HG03442 (cell line): ENCODE data around the gene TMEM52B.
"Not testable (repeated sequence)": the region's sequence is repeated elsewhere in the genome, so short reads cannot be mapped to it uniquely, and the experiment has no call there.

Experiments
- ATAC-seq: cut with Tn5 transposase; IDR thresholded peaks from one replicate; pipeline ENCODE4 v1.9.1; 2021; ENCODE audit warnings: mild to moderate bottlenecking, moderate library complexity; ENCODE audit not compliant: unreplicated experiment

TMEM52B gene

DNA sequence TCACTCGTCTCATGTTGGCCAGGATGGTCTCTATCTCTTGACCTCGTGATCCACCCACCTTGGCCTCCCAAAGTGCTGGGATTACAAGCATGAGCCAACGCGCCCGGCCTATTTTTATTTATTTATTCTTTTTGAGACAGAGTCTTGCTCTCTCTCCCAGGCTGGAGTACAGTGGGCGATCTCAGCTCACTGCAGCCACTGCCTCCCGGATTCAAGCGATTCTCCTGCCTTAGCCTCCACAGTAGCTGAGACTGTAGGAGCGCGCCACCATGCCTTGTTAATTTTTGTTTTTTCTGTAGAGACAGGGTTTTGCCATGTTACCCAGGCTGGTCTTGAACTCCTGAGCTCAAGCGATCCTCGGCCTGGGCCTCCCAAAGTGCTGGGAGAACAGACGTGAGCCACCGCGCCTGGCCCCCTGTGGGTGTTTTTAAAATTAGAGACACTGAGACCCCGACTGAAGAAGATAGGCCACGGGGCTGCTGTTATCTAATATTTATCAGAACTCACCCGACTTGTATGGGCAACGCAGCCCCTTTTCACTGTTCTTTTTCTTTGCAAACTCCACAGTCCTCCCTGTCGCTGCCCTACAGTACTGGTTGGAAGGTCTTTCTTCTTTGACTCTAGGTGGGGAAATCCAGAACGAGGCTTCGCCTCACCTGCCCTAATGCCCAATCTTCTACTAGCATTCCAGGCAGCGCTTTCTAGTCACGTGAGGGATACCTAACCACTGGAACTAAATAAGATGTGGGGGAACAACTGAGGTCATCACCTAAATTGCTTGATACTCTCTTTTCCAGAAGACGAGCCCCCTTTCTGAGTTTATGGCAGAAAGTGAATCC, 32.5 kb downstream of the TMEM52B start:
- no peak for ATAC-seq

DNA sequence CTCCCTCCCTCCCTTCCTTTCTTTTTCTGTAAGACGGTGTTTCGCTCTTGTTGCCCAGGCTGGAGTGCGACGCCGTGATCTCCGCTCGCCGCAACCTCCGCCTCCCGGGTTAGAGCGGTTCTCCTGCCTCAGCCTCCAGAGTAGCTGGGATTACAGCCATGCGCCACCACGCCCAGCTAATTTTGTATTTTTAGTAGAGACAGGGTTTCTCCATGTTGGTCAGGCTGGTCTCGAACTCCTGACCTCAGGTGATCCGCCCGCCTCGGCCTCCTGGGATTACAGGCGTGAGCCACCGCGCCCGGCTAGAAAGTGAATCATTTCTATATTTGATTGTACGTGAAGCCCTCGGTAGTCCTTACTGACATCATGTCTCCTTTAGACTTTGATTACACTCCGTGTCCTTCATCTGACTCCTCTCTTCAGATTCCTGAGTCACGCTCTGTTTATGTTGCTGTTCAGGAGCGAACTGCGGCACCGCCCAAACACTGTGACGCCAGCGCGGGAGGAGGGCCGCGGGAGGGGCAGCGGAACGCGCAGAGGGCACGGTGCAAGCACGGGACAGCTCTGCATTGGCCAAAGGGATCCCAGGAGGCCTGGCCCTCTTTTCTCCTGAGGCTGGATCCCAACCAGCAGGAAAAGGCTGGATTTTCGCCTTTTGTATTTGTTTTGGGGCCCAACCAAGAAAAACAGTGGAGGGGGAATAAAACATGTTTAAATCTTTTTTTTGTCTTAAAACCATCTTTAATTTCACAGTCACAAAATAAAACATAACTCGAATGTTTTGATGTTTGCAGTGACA, 33.3 kb downstream of the TMEM52B start:
- ATAC-seq, result peak; percentile 62

DNA sequence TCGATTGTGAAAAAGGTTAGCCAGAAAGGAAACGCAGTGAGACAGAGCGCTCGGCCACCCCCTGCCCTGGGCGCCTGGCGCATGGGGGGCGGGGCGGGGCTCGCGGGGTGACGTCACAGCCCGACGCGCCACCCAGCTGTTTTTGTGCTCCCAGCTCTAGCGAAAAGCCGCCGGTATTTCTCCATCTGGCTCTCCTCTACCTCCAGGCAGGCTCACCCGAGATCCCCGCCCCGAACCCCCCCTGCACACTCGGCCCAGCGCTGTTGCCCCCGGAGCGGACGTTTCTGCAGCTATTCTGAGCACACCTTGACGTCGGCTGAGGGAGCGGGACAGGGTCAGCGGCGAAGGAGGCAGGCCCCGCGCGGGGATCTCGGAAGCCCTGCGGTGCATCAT, 33.9 kb downstream of the TMEM52B start, which contains the start of gene GABARAPL1:
Gene GABARAPL1, plus strand, starts transcription at position 139 of the 393 bp plus-strand sequence. Its CDS starts 253 bp downstream, at position 392.
- peak; percentile 49 for ATAC-seq

DNA sequence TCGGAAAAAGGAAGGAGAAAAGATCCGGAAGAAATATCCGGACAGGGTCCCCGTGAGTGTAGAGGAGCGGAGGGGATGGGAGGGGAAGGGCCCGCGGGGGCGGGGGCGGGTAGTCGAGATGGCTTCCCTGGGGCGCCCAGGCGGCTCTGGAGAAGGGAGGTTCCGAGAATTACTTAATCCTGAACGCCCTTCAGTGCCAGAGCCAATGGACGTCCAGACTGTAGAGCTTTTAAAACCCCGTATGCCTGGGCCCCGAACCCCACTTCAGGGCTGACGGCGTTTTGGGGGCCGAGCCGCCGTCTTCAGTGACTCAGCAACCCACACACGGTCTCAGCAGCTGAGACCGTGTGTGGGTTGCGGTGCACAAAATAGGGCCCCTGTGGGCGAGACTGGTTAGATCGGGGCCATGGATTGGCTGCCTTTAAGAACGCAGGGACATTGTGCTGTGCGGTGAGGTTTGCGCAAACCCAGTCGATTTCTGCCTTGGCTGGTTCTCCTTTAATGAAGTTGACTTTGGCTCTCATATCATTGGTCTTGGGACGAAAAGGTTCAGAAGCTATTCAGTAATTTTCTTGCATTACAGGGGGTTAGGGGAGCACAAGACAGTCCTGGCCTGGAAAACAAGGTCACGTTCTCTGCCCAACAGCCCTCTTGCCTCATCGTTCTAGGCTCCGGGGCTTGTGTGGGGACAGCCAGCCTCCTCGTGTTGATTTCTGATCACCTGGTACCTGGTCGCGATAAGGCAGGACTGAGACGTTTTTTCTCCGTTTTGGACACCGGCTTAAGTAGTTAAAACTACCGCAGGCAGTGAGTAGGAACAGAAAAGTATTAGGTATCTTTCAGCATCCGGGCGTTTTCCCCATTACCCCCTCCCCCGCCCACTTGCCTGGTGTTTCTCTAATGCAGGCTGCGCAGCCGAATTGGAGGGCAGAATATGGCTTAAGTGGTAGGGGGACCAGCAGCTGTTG, 34.6 kb downstream of the TMEM52B start:
- ATAC-seq, result peak; percentile 59

DNA sequence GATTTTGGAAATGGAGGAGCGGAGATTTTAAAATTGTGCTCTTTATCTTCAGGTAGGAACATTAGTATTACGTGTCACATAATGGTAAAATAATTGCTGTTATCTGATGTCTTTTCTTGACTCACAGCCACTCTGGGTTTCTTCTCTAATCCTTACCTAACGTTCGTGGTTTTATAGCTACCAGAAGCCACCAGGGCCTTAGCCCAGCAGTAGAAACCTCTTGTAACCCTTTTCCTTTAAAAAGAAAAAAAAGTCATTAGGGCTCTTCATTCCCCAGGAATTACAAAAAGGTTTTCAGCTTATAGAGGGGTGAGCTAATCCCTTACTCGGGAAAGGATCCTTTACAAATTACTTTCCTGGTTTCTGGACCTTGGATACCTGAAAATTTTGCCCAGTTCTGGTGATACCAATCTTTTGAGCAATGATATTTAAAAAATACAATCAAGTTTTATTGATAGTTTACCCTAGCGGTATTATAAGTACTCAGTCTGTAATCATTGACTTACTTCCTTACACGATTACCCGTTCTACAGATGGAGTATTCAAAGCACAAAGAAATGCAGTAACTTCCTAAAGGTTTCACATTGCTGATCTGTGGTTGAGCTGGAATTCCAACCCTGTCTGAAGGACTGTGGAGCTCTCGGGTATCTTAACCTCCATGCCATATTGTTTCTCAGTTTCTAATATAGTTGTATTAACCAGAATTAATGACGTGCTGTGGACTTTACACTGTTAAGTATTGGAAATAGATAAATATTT, 35.5 kb downstream of the TMEM52B start:
- no peak for ATAC-seq

DNA sequence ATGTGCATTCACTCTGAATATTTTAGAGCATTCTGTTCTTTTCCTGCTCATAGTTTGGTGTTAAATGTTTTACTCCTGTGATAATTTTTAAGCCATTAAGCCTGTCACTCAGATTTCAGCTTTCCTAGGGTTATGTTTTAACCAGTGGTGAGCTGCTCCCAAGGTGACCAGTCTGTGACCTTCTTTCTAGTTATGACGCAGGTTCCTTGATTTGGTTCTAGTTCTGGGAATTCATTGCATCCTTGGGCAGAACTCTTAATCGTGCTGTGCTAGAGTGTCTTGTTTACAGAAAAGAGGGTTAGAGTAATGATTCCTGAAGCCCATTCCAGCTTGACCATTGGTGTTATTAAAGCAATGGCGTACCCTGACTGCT, 36.0 kb downstream of the TMEM52B start:
- no peak for ATAC-seq

DNA sequence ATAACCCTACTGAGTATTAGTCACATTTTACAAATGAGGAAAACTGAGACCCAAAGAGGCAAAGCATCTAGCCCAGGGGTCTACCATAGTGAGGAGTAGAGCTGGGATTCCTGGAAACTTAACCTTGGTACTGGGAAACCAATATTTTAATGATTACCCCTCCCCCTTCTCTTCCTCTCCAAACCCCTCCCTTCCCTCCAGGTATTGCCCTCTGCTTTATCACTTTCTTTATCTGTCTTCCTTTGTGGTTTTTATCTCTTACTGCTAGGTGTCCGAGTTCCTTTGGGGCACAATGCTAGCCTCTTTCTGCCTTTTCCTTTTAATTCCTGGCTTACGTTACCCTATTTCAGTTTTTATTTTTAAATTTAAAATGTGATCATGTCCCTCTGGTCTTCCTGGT, 36.6 kb downstream of the TMEM52B start:
- no peak for ATAC-seq

DNA sequence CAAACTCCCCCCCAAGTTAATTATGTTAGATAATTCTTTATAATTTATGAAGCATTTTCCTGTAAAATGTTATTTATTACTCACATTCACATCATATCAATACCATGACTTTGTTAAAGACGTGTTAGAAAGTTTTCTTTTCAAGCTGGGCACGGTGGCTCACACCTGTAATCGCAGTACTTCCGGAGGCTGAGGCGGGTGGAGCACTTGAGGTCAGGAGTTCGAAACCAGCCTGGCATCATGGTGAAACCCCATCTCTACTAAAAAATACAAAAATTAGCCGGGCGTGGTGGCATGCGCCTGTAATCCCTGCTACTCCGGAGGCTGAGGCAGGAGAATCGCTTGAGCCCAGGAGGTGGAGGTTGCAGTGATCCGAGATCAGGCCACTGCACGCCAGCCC, 37.1 kb downstream of the TMEM52B start:
- not testable (repeated sequence) for ATAC-seq

DNA sequence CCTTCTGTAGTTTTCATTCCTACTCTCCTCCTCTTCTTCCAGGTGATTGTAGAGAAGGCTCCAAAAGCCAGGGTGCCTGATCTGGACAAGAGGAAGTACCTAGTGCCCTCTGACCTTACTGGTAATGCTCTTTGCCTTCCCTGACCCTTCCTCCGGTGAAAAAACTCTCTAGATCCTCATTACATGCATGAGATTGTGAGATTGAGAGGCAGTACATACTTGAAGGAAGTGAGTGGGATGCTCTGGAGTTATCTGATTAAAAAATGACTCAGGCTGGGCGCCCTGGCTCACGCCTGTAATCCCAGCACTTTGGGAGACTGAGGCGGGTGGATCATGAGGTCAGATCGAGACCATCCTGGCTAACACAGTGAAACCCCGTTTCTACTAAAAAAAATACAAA, 39.2 kb downstream of the TMEM52B start:
- no peak for ATAC-seq

DNA sequence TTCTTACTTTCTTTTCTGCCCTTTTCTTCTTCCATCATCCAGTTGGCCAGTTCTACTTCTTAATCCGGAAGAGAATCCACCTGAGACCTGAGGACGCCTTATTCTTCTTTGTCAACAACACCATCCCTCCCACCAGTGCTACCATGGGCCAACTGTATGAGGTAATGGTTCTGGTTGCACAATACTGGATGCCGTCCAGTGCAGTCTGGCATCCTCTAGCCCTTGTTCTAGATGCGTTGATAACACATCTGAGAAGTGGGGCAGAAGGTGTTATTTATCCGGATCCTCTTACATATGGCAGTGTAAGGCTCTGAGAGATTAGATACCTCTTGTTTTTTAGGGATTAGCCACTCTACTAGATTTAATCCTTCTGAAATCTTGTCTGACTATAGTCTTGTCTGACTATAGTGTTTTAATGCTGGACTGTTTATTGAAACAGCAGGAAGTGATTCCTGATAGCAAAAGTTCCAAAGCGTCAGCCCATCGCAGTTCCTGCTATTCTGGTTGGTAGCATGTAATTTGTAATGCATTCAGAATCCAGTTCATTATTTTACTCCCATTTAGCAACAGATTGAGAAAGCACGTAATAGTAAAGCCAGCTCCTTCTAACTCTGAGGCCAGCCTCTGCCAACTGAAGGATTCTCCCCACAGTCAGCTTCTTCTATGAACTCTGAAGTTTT, 41.7 kb downstream of the TMEM52B start:
- ATAC-seq, result no peak

DNA sequence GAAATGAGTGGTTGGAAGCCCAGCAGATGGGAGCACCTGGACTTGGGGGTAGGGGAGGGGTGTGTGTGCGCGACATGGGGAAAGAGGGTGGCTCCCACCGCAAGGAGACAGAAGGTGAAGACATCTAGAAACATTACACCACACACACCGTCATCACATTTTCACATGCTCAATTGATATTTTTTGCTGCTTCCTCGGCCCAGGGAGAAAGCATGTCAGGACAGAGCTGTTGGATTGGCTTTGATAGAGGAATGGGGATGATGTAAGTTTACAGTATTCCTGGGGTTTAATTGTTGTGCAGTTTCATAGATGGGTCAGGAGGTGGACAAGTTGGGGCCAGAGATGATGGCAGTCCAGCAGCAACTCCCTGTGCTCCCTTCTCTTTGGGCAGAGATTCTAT, 43.0 kb downstream of the TMEM52B start:
- no peak for ATAC-seq

DNA sequence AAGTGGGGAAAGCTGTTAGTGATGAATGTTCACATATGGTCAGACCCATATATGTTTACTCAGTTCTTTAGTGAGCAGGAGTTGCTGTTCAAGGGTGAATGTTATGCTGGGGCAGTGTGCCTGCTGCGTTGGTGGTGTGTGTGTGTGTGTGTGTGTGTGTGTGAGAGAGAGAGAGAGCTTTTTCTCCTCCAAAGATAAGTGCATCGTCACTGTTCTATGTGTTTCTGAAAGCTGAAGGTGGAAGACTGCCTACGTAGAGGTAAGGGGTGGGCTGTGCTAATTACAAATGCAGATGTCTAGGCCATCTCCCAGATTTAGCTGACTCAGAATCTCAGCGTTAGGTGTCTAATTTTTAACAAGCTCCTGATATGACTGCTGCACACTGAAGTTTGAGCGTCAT, 44.4 kb downstream of the TMEM52B start:
- ATAC-seq, result no peak

DNA sequence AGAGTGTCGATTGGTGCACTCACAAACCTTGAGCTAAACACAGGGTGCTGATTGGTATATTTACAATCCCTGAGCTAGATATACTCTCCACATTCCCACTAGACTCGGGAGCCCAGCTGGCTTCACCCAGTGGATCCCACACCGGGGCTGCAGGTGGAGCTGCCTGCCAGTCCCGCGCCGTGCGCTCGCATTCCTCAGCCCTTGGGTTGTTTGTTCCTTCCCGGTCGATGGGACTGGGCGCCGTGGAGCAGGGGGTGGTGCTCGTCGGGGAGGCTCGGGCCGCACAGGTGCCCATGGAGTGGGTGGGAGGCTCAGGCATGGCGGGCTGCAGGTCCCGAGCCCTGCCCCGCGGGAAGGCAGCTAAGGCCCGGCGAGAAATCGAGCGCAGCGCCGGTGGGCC, 46.6 kb downstream of the TMEM52B start:
- ATAC-seq, result not testable (repeated sequence)

DNA sequence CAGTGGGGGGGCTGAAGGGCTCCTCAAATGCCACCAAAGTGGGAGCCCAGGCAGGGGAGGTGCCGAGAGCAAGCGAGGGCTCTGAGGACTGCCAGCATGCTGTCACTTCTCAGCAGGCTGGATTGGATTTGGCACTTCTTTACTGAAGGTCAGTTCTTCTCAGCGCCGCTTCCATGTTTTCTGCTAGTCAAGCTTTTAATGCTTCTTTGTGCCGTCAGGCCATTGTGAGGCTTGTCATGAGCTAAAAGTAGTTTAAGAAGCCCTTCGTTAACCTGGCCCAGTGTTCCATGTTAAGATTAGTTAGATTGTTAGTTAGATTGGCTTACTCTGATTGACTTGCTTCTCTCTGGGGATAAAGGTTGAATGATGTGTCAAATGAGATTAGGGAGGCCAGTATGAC, 47.3 kb downstream of the TMEM52B start:
- no peak for ATAC-seq

DNA sequence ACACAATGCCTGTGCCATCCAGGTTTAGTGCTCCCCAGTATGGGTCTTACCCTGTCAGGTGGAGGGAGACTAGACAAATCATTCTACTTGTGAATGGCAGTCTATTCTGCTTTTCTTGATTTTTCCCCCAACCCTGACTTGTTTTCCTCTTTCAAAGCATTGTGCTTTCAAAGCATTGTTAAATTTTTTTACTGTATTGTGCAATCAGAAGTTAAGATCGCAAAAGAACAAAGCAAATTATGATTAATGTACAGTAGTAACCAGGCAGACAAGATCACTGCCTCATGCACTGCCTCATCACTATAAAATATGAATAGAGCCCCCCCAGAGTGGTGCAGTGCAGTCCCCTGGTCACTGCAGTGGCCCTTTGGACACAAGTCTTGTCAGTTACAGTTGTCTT, 47.9 kb downstream of the TMEM52B start:
- ATAC-seq, result no peak

DNA sequence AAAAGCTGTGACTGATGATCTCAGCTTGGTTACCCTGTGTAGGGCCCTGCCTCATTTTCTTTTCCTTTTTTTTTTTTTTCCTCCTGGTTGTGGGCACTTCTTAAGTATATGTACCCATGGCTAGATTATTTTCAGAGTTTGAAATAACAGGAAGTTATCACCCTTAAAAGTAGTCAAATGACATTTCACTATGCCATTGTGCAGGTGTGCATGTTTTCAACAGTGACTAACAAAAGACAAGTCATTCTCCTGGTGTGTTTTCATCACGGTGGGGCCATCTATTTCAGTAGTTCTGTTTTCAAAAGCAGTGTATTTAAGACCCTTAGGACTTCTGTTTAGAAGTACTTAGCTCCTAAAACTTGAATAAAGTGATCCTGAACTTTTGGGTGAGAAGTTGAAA, 48.8 kb downstream of the TMEM52B start:
- no peak for ATAC-seq

DNA sequence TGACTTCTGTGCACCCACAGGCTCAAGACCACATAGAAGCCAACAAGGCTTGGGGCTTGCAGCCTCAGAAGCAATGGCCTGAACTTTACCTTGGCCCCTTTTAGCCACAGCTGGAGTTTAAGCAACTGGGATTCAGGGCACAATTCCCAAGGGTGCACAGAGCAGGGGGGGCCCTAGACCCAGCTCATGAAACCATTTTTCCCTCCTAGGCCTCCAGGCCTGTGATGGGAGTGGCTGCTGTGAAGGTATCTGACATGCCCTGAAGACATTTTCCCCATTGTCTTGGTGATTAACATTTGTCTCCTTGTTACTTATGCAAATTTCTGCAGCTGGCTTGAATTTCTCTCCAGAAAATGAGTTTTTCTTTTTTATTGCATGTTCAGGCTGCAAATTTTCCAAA, 55.7 kb downstream of the TMEM52B start:
- no peak for ATAC-seq

DNA sequence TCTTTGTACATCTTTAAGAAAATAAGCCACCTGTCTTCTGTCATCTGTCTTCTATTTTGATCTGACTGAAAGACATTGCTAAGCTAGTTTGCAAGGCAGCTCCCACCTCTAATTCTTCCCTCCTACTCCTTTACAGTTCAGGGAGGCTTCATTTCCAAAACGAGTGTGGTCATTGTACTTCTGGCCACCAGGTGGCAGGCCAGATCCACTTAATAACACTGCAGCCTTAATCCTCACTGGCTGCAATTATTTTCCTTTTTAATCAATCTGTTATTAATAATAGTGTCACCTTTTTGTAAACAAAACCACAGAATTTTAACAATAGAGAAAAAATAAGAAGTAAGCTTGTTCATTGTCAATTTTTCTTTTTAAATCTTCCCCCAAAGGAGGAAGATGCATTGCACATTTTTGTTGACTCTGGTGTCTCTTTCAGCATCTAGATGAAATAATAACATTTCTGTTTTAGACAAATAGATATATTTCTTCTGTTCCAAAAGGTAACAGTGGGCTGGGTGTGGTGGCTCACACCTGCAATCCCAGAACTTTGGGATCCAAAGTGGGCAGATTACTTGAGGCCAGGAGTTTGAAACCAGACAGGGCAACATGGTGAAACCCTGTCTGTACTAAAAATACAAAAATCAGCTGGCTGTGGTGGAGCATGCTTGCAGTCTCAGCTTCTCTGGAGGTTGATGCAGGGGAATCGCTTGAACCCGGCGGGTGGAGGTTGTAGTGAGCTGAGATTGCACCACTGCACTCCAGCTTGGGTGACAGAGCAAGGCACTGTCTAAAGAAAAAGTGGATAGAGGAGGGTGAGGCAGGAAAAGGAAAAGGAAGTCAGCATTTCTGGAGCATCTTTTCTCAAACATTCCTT, 57.2 kb downstream of the TMEM52B start:
- ATAC-seq, result no peak

DNA sequence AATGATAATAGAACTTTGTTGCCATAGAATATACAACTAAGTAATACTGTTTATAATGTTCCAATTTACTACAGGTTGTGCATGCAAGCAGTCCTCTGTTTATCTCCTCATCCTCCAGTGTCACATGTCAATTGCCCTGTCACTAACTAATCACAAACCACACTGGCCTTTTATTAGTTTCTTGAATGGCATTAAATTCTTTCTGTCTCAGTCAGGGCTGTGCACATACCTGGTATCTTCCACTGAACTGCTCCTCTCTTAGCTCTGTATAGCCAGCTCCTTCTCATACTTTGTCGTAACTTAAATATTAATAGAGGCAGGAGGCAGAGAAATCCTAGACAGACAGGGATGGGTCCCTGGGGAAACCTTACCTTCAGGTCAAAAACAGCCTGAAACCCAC, 57.9 kb downstream of the TMEM52B start:
- ATAC-seq, result no peak
